ENCODE results near the gene ST3GAL3. TPM values are rescaled to one million over a fixed set of nuclear protein-coding genes. Genes with fewer than 3 reads are reported as not detected.

The ST3GAL3 gene
- total RNA-seq, 1 donor from 2014 or later, result 13.6 TPM

DNA sequence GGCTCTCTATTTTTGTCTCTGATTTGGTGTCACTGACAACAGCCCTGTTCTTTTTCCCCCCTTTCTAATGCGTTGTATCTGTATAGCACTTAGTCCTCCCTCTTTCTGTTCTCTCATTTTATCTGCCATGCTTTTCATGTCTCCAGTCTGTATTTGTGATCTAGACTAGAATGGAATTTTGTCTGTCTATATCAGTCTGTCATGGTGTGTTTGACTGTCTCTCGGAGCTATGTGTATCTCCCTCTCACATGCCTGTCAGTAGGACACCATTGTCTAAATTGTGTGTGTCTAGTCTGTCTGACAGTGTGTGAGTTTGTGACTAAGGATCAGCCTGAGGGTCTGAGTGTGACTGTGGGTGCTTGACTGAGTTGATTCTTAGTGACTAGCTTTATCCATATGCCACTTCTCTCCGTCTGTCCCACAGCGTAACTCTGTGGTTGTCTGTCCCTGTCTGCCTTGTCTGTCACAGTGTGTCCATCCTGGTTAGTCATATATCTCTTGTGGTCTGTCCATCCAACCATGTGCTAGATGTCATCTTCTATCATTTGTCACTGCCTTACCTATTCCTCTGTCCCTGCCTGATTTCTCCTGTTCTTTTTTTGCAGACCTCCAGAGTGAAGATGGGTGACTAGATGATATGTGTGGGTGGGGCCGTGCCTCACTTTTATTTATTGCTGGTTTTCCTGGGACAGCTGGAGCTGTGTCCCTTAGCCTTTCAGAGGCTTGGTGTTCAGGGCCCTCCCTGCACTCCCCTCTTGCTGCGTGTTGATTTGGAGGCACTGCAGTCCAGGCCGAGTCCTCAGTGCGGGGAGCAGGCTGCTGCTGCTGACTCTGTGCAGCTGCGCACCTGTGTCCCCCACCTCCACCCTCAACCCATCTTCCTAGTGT lies 270.3 kb downstream of the ST3GAL3 start:
- Histone ChIP-seq H2AFZ (replicated peaks) (no peak overlapping the region), H3K4me1 (peaks cover 8% of the 10 kb centered on the region), H3K4me2 (no peak overlapping the region), H4K20me1 (ENCODE audit: low read depth) (peaks cover 36% of the 10 kb centered on the region), H3F3A (ENCODE audit: low read depth) (peaks cover 46% of the 10 kb centered on the region), H3K9me3 (ENCODE audit: low read depth) (no peaks in the 10 kb centered on the region), H3K27me3 (no peaks in the 10 kb centered on the region), H3K27ac (no peak overlapping the region), H3K79me2 (ENCODE audit: low read depth) (peaks cover 34% of the 10 kb centered on the region), H3K36me3 (no peaks in the 10 kb centered on the region), H3K9ac (no peak overlapping the region), H3K4me3 (no peak overlapping the region)
- Mint-ChIP-seq H3K36me3 (peaks cover 15% of the 10 kb centered on the region), H3K4me1 (peaks cover 54% of the 10 kb centered on the region), H3K27ac (no peak overlapping the region), H3K9me3 (no peaks in the 10 kb centered on the region), H3K4me3 (peak overlapping the region; percentile 97), H3K27me3 (ENCODE audit: insufficient read depth, low read depth) (peaks cover 4% of the 10 kb centered on the region)
- TF ChIP-seq EZH2 (IDR thresholded peaks at IDR 0.05) (no peak), CTCF (IDR thresholded peaks at IDR 0.05) (no peak), EZH2phosphoT487 (IDR thresholded peaks at IDR 0.05) (no peak)
- DNase-seq (ENCODE audit: low spot score), result no peak

DNA sequence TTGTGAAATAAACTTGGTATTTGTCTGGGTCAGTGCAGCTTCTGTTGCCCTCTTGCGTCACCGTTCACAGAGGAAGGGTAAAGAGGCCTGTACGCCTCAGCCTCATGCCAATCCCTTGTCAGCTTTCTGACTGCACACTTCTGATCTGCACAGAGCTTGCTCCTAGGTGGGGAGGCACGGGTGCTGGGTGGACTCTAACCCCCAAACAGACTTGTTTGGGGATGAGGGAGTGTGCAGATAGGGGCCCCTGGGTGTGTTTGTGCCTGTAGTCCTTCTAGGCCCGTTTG lies 270.9 kb downstream of the ST3GAL3 start:
- Histone ChIP-seq H4K20me1 (ENCODE audit: low read depth) (peaks cover 36% of the 10 kb centered on the region), H3K27ac (no peak overlapping the region), H3K9me3 (ENCODE audit: low read depth) (no peaks in the 10 kb centered on the region), H3K4me1 (peaks cover 8% of the 10 kb centered on the region), H3K36me3 (no peaks in the 10 kb centered on the region), H3K9ac (no peak overlapping the region), H3K4me2 (peak overlapping the region; percentile 99), H3K79me2 (ENCODE audit: low read depth) (peaks cover 34% of the 10 kb centered on the region), H2AFZ (replicated peaks) (no peak overlapping the region), H3K27me3 (no peaks in the 10 kb centered on the region), H3K4me3 (peak overlapping the region; percentile 91), H3F3A (ENCODE audit: low read depth) (peaks cover 43% of the 10 kb centered on the region)
- Mint-ChIP-seq H3K27me3 (ENCODE audit: insufficient read depth, low read depth) (peaks cover 4% of the 10 kb centered on the region), H3K4me1 (peaks cover 54% of the 10 kb centered on the region), H3K36me3 (peaks cover 16% of the 10 kb centered on the region), H3K27ac (no peak overlapping the region), H3K9me3 (no peaks in the 10 kb centered on the region), H3K4me3 (peak overlapping the region; percentile 97)
- DNase-seq (ENCODE audit: low spot score), result no peak
- TF ChIP-seq EZH2phosphoT487 (IDR thresholded peaks at IDR 0.05) (no peak), CTCF (IDR thresholded peaks at IDR 0.05) (no peak), EZH2 (IDR thresholded peaks at IDR 0.05) (no peak)

GRCh38 chr1:43978551-43979260 lies 271.4 kb downstream of the ST3GAL3 start, which contains the start of gene B4GALT2:
Gene B4GALT2 (plus strand): TSS chr1:43979210. CDS start chr1:43981161, 1,951 bp downstream.
- Histone ChIP-seq H3K4me2 (peak within 1 kb of the TSS; percentile 99), H3K79me2 (ENCODE audit: low read depth) (peaks cover 34% of the 10 kb centered on the region), H3K4me1 (peaks cover 8% of the 10 kb centered on the region), H3F3A (ENCODE audit: low read depth) (peaks cover 38% of the 10 kb centered on the region), H3K27ac (no peak within 1 kb of the TSS), H3K9ac (peak within 1 kb of the TSS; percentile 57), H3K9me3 (ENCODE audit: low read depth) (no peaks in the 10 kb centered on the region), H3K4me3 (peak within 1 kb of the TSS; percentile 91), H3K27me3 (no peaks in the 10 kb centered on the region), H2AFZ (replicated peaks) (peak within 1 kb of the TSS; percentile 96), H3K36me3 (no peaks in the 10 kb centered on the region), H4K20me1 (ENCODE audit: low read depth) (peaks cover 36% of the 10 kb centered on the region)
- Mint-ChIP-seq H3K27me3 (ENCODE audit: insufficient read depth, low read depth) (peaks cover 4% of the 10 kb centered on the region), H3K4me3 (peak within 1 kb of the TSS; percentile 97), H3K27ac (peak within 1 kb of the TSS; percentile 96), H3K36me3 (peaks cover 20% of the 10 kb centered on the region), H3K4me1 (peaks cover 54% of the 10 kb centered on the region), H3K9me3 (no peaks in the 10 kb centered on the region)
- TF ChIP-seq EZH2phosphoT487 (IDR thresholded peaks at IDR 0.05), result no peak
- TF ChIP-seq CTCF (IDR thresholded peaks at IDR 0.05), result no peak
- no peak for TF ChIP-seq EZH2 (IDR thresholded peaks at IDR 0.05)
- peak; percentile 69 for DNase-seq (ENCODE audit: low spot score)
